H1 (cell line): Measurements from ENCODE around the gene TSHZ2. TPM values are rescaled to one million over a fixed set of nuclear protein-coding genes. Genes with fewer than 3 reads are reported as not detected.

Experiments used
- CTCF ChIA-PET: fragments of 300-600 bp; sonication (Branson Sonifier 250); formaldehyde crosslinking; loops from one replicate; lab custom pipeline; 2021; ENCODE audit not compliant: partially characterized antibody; lab: Charles Lee
- POLR2A ChIA-PET: fragments of 300-600 bp; sonication (Branson Sonifier 250); formaldehyde crosslinking; loops from one replicate; lab custom pipeline; 2021; ENCODE audit warnings: inconsistent platforms; ENCODE audit not compliant: partially characterized antibody; lab: Charles Lee
- DNase-seq, 2 experiments: peaks; one replicate each; pipeline versions ENCODE4 v3.0.0 to v3.0.0-alpha.2; 2010 to 2022; ENCODE audit warnings: low spot score in 2 of 2, low read depth in 1 of 2, mixed read lengths in 1 of 2
- FAIRE-seq: peaks from 2 replicates; lab custom pipeline; 2011; peaks lifted over from hg19 to GRCh38; lab: Jason Lieb, UNC
- H2AFZ ChIP-seq: 2 replicates; pipeline ENCODE4 v1.8.1; 2012; ENCODE audit warnings: low read length, inconsistent platforms
- H2AK5ac ChIP-seq: 2 replicates; pipeline ENCODE4 v1.6.1; 2013; ENCODE audit warnings: low read depth, low read length
- H2BK120ac ChIP-seq: replicated peaks from 2 replicates; pipeline ENCODE3; 2013; ENCODE audit warnings: low read depth, low read length, inconsistent platforms
- H2BK12ac ChIP-seq: 2 replicates; pipeline ENCODE4 v1.6.1; 2013; ENCODE audit warnings: low read depth, low read length
- H2BK15ac ChIP-seq: 2 replicates; pipeline ENCODE4 v1.6.1; 2013; ENCODE audit warnings: low read length
- H2BK20ac ChIP-seq: 2 replicates; pipeline ENCODE4 v1.6.1; 2013; ENCODE audit warnings: low read length
- H2BK5ac ChIP-seq: 2 replicates; pipeline ENCODE4 v1.6.1; 2013; ENCODE audit warnings: low read depth, low read length
- H3K14ac ChIP-seq: 2 replicates; pipeline ENCODE4 v1.6.1; 2013; ENCODE audit warnings: inconsistent platforms; ENCODE audit not compliant: insufficient read length
- H3K18ac ChIP-seq: 2 replicates; pipeline ENCODE4 v1.6.1; 2013; ENCODE audit warnings: low read length; ENCODE audit errors: extremely low read depth
- H3K23ac ChIP-seq: 2 replicates; pipeline ENCODE4 v1.6.1; 2013; ENCODE audit warnings: inconsistent platforms; ENCODE audit not compliant: insufficient read length
- H3K23me2 ChIP-seq: 2 replicates; pipeline ENCODE4 v1.6.1; 2013; ENCODE audit warnings: low read depth, low read length
- H3K27ac ChIP-seq: 2 replicates; pipeline ENCODE4 v1.6.1; 2011; ENCODE audit warnings: low read depth, low read length, inconsistent platforms
- H3K27me3 ChIP-seq, 4 experiments: replicated peaks in 1 of 4; 1 replicate in 1 of 4; 2 replicates in 3 of 4; pipeline versions ENCODE4 v1.6.1 to v1.8.1; 2011 to 2013; ENCODE audit warnings: low read length in 3 of 4, mild to moderate bottlenecking in 3 of 4, inconsistent platforms in 2 of 4, mixed read lengths in 2 of 4, moderate library complexity in 1 of 4; ENCODE audit not compliant: control insufficient read depth in 3 of 4, insufficient read depth in 3 of 4; ENCODE audit errors: extremely low read depth in 1 of 4
- H3K36me3 ChIP-seq, 4 experiments: 2 replicates each; pipeline versions ENCODE4 v1.6.1 to v1.8.1; 2011 to 2013; ENCODE audit warnings: mild to moderate bottlenecking in 4 of 4, low read length in 3 of 4, moderate library complexity in 2 of 4, control low read depth in 1 of 4, inconsistent platforms in 1 of 4; ENCODE audit not compliant: insufficient read depth in 4 of 4, control insufficient read depth in 2 of 4
- H3K4ac ChIP-seq: replicated peaks from 2 replicates; pipeline ENCODE3; 2013; ENCODE audit warnings: low read length, low read depth, mixed read lengths, inconsistent platforms; ENCODE audit not compliant: insufficient read length
- H3K4me1 ChIP-seq, 4 experiments: replicated peaks in 1 of 4; 1 replicate in 1 of 4; 2 replicates in 3 of 4; pipeline versions ENCODE4 v1.6.1 to v1.8.1; 2011 to 2013; ENCODE audit warnings: low read length in 3 of 4, inconsistent platforms in 2 of 4, mixed read lengths in 1 of 4; ENCODE audit not compliant: insufficient read depth in 4 of 4, control insufficient read depth in 3 of 4
- H3K4me2 ChIP-seq, 2 experiments: 2 replicates each; pipeline versions ENCODE4 v1.6.1 to v1.8.1; 2011 to 2013; ENCODE audit warnings: low read depth in 2 of 2, low read length in 2 of 2, control low read depth in 1 of 2, inconsistent platforms in 1 of 2, mild to moderate bottlenecking in 1 of 2; ENCODE audit not compliant: insufficient read depth in 1 of 2
- H3K4me3 ChIP-seq, 4 experiments: fragments of 200-600, 300-600 bp in 1 of 4; sonication (generic), shearing (Covaris generic), sonication (Bioruptor Twin) in 1 of 4; 2 replicates each; pipeline versions ENCODE4 v1.5.1 to v1.8.1; 2011 to 2016; ENCODE audit warnings: low read length in 4 of 4, low read depth in 3 of 4, control low read depth in 2 of 4, inconsistent platforms in 2 of 4, mild to moderate bottlenecking in 2 of 4, mixed read lengths in 1 of 4, moderate library complexity in 1 of 4; ENCODE audit not compliant: insufficient read depth in 2 of 4; ENCODE audit errors: extremely low read depth in 1 of 4
- H3K56ac ChIP-seq: replicated peaks from 2 replicates; pipeline ENCODE3; 2013; ENCODE audit warnings: low read depth, mild to moderate bottlenecking, mixed read lengths, low read length, inconsistent platforms; ENCODE audit not compliant: insufficient read length
- H3K79me1 ChIP-seq: 2 replicates; pipeline ENCODE4 v1.6.1; 2013; ENCODE audit warnings: low read depth, low read length, control low read depth
- H3K79me2 ChIP-seq, 2 experiments: 2 replicates each; pipeline versions ENCODE4 v1.6.1 to v1.8.1; 2012 to 2013; ENCODE audit warnings: low read length in 2 of 2, mild to moderate bottlenecking in 2 of 2, inconsistent platforms in 1 of 2; ENCODE audit not compliant: insufficient read depth in 2 of 2, control insufficient read depth in 1 of 2
- H3K9ac ChIP-seq, 4 experiments: replicated peaks in 1 of 4; 1 replicate in 1 of 4; 2 replicates in 3 of 4; pipeline versions ENCODE4 v1.6.1 to v1.8.1; 2011 to 2013; ENCODE audit warnings: low read depth in 3 of 4, low read length in 3 of 4, control low read depth in 2 of 4, mild to moderate bottlenecking in 2 of 4, moderate library complexity in 2 of 4, inconsistent platforms in 1 of 4; ENCODE audit errors: extremely low read depth in 1 of 4
- H3K9me3 ChIP-seq, 2 experiments: 2 replicates each; pipeline versions ENCODE4 v1.6.1 to v1.8.1; 2012 to 2013; ENCODE audit warnings: mild to moderate bottlenecking in 2 of 2, moderate library complexity in 2 of 2, control low read depth in 1 of 2, inconsistent platforms in 1 of 2, low read depth in 1 of 2, low read length in 1 of 2, mixed read lengths in 1 of 2; ENCODE audit not compliant: insufficient read depth in 2 of 2
- H4K20me1 ChIP-seq, 2 experiments: replicated peaks in 1 of 2; 2 replicates each; pipeline versions ENCODE3 to v1.8.1; 2011 to 2013; ENCODE audit warnings: inconsistent platforms in 2 of 2, low read length in 2 of 2, mild to moderate bottlenecking in 1 of 2; ENCODE audit not compliant: insufficient read depth in 2 of 2, control insufficient read depth in 1 of 2
- H4K5ac ChIP-seq: 2 replicates; pipeline ENCODE4 v1.6.1; 2013; ENCODE audit warnings: low read length, low read depth, mixed read lengths, inconsistent platforms; ENCODE audit not compliant: insufficient read length
- H4K8ac ChIP-seq: 2 replicates; pipeline ENCODE4 v1.8.0; 2013; ENCODE audit warnings: mild to moderate bottlenecking, moderate library complexity, low read length, inconsistent platforms; ENCODE audit not compliant: insufficient read depth; ENCODE audit errors: extremely low read depth
- H4K91ac ChIP-seq: replicated peaks from 2 replicates; pipeline ENCODE3; 2013; ENCODE audit warnings: low read length, mixed read lengths, inconsistent platforms; ENCODE audit not compliant: insufficient read length
- CTCF ChIP-seq, 3 experiments: IDR thresholded peaks; 1 replicate in 2 of 3; 2 replicates in 1 of 3; pipeline versions ENCODE4 v1.5.1 to v1.6.1; 2011; ENCODE audit warnings: low read length in 3 of 3, mild to moderate bottlenecking in 3 of 3, inconsistent platforms in 2 of 3, low read depth in 1 of 3, moderate library complexity in 1 of 3; ENCODE audit not compliant: insufficient read depth in 1 of 3; ENCODE audit errors: control extremely low read depth in 1 of 3
- EGR1 ChIP-seq: IDR thresholded peaks from 2 replicates; pipeline ENCODE4 v1.6.1; 2011; ENCODE audit warnings: low read depth, low read length, borderline replicate concordance
- RAD21 ChIP-seq, 2 experiments: IDR thresholded peaks in 1 of 2; conservative IDR thresholded peaks in 1 of 2; 2 replicates each; pipeline ENCODE4 v1.6.1; 2011; ENCODE audit warnings: low read depth in 2 of 2, low read length in 2 of 2, improper control_type of control experiment in 1 of 2, inconsistent platforms in 1 of 2, mild to moderate bottlenecking in 1 of 2, moderate library complexity in 1 of 2
- SIX5 ChIP-seq: IDR thresholded peaks from 2 replicates; pipeline ENCODE4 v1.6.1; 2011; ENCODE audit warnings: mild to moderate bottlenecking, low read depth, low read length
- TAF1 ChIP-seq: IDR thresholded peaks from 2 replicates; pipeline ENCODE4 v1.6.1; 2011; ENCODE audit warnings: mild to moderate bottlenecking, low read depth, low read length
- WGBS, 2 experiments: shearing (Covaris generic) in 1 of 2; methylation state at CpG; one replicate each; pipeline versions ENCODE4 v1.1.6 to v1.1.7; 2013 to 2015; ENCODE audit warnings: low lambda C conversion rate in 2 of 2, mixed read lengths in 2 of 2, inconsistent platforms in 1 of 2, low coverage in 1 of 2, missing lambda C conversion rate in 1 of 2; ENCODE audit not compliant: insufficient replicate concordance in 2 of 2, insufficient coverage in 1 of 2, insufficient read length in 1 of 2; ENCODE audit errors: extremely low coverage in 1 of 2, missing lambda C conversion rate in 1 of 2; 5-methylcytosine and 5-hydroxymethylcytosine counted together
- polyA plus RNA-seq, 7 experiments: library from polyadenylated mRNA; depleted of rRNA in 3 of 7; stranded (reverse) in 5 of 7; unstranded in 2 of 7; fragments of >200 nt in 5 of 7; fragments of 200-250 nt in 2 of 7; gene quantifications; 1 replicate in 5 of 7; 2 replicates in 1 of 7; 4 replicates in 1 of 7; pipeline versions ENCODE4 v1.2.1 to v1.2.3, GENCODE V29; 2011 to 2013; ENCODE audit warnings: missing spikeins in 2 of 7, mixed read lengths in 2 of 7
- total RNA-seq: library from RNA; stranded (reverse); fragmentation: NEBNext Ultra II Directional; extraction: Animal tissue kit (Norgen Biotek cat#: 25700); gene quantifications from 2 replicates; pipeline ENCODE4 v1.2.1, GENCODE V29; 2021

The TSHZ2 gene
- total and polyA plus RNA-seq, 2 of the 8 experiments (the other 6 are each of a cell fraction or from before 2014, with no cell fraction given) = 0.14 to 0.30 TPM

- H2AFZ ChIP-seq = no peak overlapping the region
- no peak overlapping the region for H4K8ac ChIP-seq
- no peak overlapping the region for H3K4me2 ChIP-seq
- H4K20me1 ChIP-seq = no peaks in the 10 kb centered on the region
- CTCF ChIA-PET = interaction anchor here (0.6 to 1.3 kb wide), 2 partner anchors 10 to 20 kb away, joined by 3 read pairs; no protein-coding TSS in a partner anchor
- no peak overlapping the region for H3K18ac ChIP-seq
- 0 out of 4 replicates have a peak, but pooled peaks cover 0 to 3% of the 10 kb centered on the region in 2 experiments for H3K9me3 ChIP-seq
- H3K36me3 ChIP-seq = no peaks in the 10 kb centered on the region
- H3K4me3 ChIP-seq = no peak overlapping the region
- no peak overlapping the region for H4K5ac ChIP-seq
- H3K23ac ChIP-seq = no peak overlapping the region
- H3K56ac ChIP-seq = no peak overlapping the region
- TF ChIP-seq EGR1 (no peak), CTCF (IDR thresholded peaks at IDR 0.05; ENCODE audit: control extremely low read depth in 1 of 3, insufficient read depth in 1 of 3, low read depth in 1 of 3, low read length in 3 of 3) (peak in 2 of 3 experiments; percentile 25; a peak in 2 of 4 replicates), TAF1 (no peak), SIX5 (no peak), RAD21 (IDR thresholded peaks at IDR 0.05 in 1 of 2, conservative IDR thresholded peaks at IDR 0.05 in 1 of 2; ENCODE audit: low read depth in 2 of 2, low read length in 2 of 2) (peak; percentile 17 to 30; a peak in 2 of 4 replicates)
- TF ChIP-seq, all 59 proteins: peak for 2
- no peak for FAIRE-seq
- Histone ChIP-seq H3K23me2 (no peaks in the 10 kb centered on the region), H3K79me2 (no peaks in the 10 kb centered on the region), H2BK15ac (no peak overlapping the region), H3K27me3 (no peaks in the 10 kb centered on the region), H3K4ac (no peak overlapping the region), H4K91ac (no peak overlapping the region), H3K4me1 (peaks cover 0 to 6% (median under 1%) of the 10 kb centered on the region in 4 experiments; a peak in 3 of 7 replicates), H2BK5ac (no peak overlapping the region), H2BK12ac (no peak overlapping the region), H3K9ac (no peak overlapping the region), H2BK20ac (no peak overlapping the region), H2AK5ac (no peak overlapping the region), H3K14ac (no peak overlapping the region), H3K27ac (no peak overlapping the region), H3K79me1 (no peaks in the 10 kb centered on the region), H2BK120ac (no peak overlapping the region)
- POLR2A ChIA-PET = no interaction called here
- DNase-seq = no peak
- 86% methylated on average over 6 of the region's 6 CpGs; no CpG with 5 or more reads in 1 of the 2 experiments for WGBS, 2 experiments
These were observed 34.5 kb upstream of the TSHZ2 start for GRCh38 chr20:52937591-52938100.
